Suprapubic skin (tissue), 2 donors: ENCODE measurements around the gene CRB2.

ENCODE experiments used
- EP300 ChIP-seq: sonication (generic); formaldehyde crosslinking; IDR thresholded peaks from one replicate; pipeline ENCODE4 v1.6.1; 2017; ENCODE audit warnings: antibody characterized with exemption
- POLR2A ChIP-seq, 2 donors: fragments of 450-650 bp; IDR thresholded peaks; one replicate each; pipeline ENCODE4 v1.6.1; 2017; ENCODE audit warnings: antibody characterized with exemption in 2 of 2, mild to moderate bottlenecking in 2 of 2, moderate library complexity in 2 of 2

GRCh38 chr9:123318202-123318601 lies 37.8 kb upstream of the CRB2 start:
- no peak for TF ChIP-seq POLR2A (IDR thresholded peaks at IDR 0.05)
- no peak for TF ChIP-seq EP300
